Measurements from ENCODE around the gene PEDS1. TPM values are rescaled to one million over a fixed set of nuclear protein-coding genes. Genes with fewer than 3 reads are reported as not detected.

PEDS1 gene
- total RNA-seq, 1 experiment from 2014 or later, result 26.0 TPM

DNA sequence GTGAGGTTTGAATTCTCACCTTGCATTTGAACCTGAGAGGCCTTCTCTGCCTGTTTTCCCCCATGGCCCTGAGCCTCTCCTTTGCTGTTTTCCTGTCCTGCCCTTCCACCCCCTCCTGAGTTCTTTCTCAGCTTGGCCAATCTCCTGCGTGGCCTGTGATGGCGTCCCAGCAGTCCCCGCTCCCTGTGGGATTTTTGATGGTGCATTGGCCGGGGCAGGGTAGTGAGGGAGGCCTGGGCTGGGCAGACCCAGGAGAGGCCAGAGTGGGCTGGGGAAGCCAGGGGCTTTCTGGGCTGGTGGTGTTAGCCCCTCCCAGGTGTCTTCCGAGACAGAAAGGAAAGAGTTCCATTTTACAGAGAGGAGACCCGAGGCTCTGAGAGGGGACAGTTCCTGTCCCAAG lies 43.4 kb upstream of the PEDS1 start:
- no TSS peak for BruUV-seq (replicated peaks)
- Mint-ChIP-seq H3K36me3 (ENCODE audit: insufficient read depth, unreplicated experiment) (peaks cover 47% of the 10 kb centered on the region), H3K27me3 (ENCODE audit: insufficient read depth, unreplicated experiment) (no peaks in the 10 kb centered on the region), H3K9me3 (ENCODE audit: unreplicated experiment) (no peaks in the 10 kb centered on the region), H3K4me1 (ENCODE audit: insufficient read depth, unreplicated experiment) (peaks cover 18% of the 10 kb centered on the region), H3K27ac (ENCODE audit: low read depth, unreplicated experiment) (no peak overlapping the region), H3K4me3 (ENCODE audit: unreplicated experiment) (no peak overlapping the region)
- CTCF ChIA-PET, result interaction anchor here (0.6 kb wide), 5 partner anchors 28 to 174 kb away, joined by 3 to 4 read pairs (median 3); no protein-coding TSS in a partner anchor
- POLR2A ChIA-PET, result interaction anchor here (0.8 to 1.1 kb wide), 3 partner anchors 87 to 267 kb away, joined by 3 read pairs; no protein-coding TSS in a partner anchor
- intact Hi-C loops (cut with micrococcal nuclease), result no loop called here
- TF ChIP-seq, protein P1, sequence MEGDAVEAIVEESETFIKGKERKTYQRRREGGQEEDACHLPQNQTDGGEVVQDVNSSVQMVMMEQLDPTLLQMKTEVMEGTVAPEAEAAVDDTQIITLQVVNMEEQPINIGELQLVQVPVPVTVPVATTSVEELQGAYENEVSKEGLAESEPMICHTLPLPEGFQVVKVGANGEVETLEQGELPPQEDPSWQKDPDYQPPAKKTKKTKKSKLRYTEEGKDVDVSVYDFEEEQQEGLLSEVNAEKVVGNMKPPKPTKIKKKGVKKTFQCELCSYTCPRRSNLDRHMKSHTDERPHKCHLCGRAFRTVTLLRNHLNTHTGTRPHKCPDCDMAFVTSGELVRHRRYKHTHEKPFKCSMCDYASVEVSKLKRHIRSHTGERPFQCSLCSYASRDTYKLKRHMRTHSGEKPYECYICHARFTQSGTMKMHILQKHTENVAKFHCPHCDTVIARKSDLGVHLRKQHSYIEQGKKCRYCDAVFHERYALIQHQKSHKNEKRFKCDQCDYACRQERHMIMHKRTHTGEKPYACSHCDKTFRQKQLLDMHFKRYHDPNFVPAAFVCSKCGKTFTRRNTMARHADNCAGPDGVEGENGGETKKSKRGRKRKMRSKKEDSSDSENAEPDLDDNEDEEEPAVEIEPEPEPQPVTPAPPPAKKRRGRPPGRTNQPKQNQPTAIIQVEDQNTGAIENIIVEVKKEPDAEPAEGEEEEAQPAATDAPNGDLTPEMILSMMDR (IDR thresholded peaks at IDR 0.05; ENCODE audit: unreplicated experiment), result no peak
- no peak for DNase-seq (ENCODE audit: unreplicated experiment)

DNA sequence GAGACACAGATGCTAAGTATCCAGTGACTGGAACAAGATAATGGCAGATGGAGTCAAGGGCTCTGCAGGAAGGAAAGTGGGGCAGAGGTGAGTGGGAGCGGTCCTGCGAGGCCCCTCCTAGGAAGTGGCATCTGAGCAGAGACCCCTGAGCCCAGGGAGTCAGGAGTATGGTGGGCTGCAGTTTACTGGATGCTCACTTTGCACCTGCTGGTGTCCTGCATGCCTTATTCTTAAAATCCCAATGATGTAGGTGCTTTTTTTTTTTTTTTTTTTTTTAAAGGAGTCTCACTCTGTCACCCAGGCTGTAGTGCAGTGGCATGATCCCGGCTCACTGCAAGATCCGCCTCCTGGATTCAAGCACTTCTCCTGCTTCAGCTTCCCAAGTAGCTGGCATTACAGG lies 42.7 kb upstream of the PEDS1 start:
- intact Hi-C loops (cut with micrococcal nuclease), result no loop called here
- no peak overlapping the region for H3K27ac Mint-ChIP-seq (ENCODE audit: low read depth, unreplicated experiment)
- H3K27me3 Mint-ChIP-seq (ENCODE audit: insufficient read depth, unreplicated experiment), result no peaks in the 10 kb centered on the region
- ChIA-PET POLR2A (interaction anchor here (0.8 to 1.2 kb wide), 3 partner anchors 12 to 268 kb away, joined by 3 to 8 read pairs (median 3); no protein-coding TSS in a partner anchor), CTCF (interaction anchor here (0.6 kb wide), 1 partner anchor 85 kb away, joined by 4 read pairs; no protein-coding TSS in a partner anchor)
- no peaks in the 10 kb centered on the region for H3K9me3 Mint-ChIP-seq (ENCODE audit: unreplicated experiment)
- DNase-seq (ENCODE audit: unreplicated experiment), result no peak
- H3K4me1 Mint-ChIP-seq (ENCODE audit: insufficient read depth, unreplicated experiment), result peaks cover 18% of the 10 kb centered on the region
- TF ChIP-seq, protein P1 (IDR thresholded peaks at IDR 0.05; ENCODE audit: unreplicated experiment), result no peak
- H3K4me3 Mint-ChIP-seq (ENCODE audit: unreplicated experiment), result no peak overlapping the region
- peaks cover 52% of the 10 kb centered on the region for H3K36me3 Mint-ChIP-seq (ENCODE audit: insufficient read depth, unreplicated experiment)
- no TSS peak for BruUV-seq (replicated peaks)

DNA sequence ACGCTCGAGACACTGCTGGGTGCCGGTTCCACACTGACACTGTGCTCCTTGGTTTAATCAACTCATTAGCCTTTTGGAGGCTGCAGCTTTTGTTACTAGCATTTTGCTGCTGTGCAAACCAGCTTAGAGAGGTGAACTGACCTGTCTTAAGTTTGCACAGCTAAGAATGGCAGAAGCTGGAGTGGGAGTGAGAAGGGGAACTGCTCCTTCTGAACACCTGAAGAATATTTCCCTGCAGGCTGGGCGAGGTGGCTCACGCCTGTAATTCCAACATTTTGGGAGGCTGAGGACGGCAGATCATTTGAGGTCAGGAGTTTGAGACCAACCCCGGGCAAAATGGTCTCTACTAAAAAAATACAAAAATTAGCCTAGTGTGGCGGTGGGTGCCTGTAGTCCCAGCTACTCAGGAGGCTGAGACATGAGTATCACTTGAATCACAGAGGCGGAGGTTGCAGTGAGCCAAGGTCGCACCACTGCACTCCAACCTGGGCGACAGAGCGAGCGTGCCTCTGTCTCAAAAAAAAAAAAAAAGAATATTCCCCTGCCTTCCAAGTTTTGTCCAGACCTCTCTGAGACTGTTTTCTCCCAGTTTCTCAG lies 42.1 kb upstream of the PEDS1 start:
- intact Hi-C loops (cut with micrococcal nuclease), result no loop called here
- peaks cover 52% of the 10 kb centered on the region for H3K36me3 Mint-ChIP-seq (ENCODE audit: insufficient read depth, unreplicated experiment)
- H3K4me3 Mint-ChIP-seq (ENCODE audit: unreplicated experiment), result peak overlapping the region; percentile 90

More for the DNA sequence above, 42.1 kb upstream of the PEDS1 start:
- POLR2A ChIA-PET, result interaction anchor here (0.7 to 1.5 kb wide), 11 partner anchors 10 to 233 kb away, joined by 3 to 8 read pairs (median 4); no protein-coding TSS in a partner anchor
- Mint-ChIP-seq H3K27me3 (ENCODE audit: insufficient read depth, unreplicated experiment) (no peaks in the 10 kb centered on the region), H3K9me3 (ENCODE audit: unreplicated experiment) (no peaks in the 10 kb centered on the region), H3K4me1 (ENCODE audit: insufficient read depth, unreplicated experiment) (peaks cover 18% of the 10 kb centered on the region), H3K27ac (ENCODE audit: low read depth, unreplicated experiment) (no peak overlapping the region)
- no TSS peak for BruUV-seq (replicated peaks)
- DNase-seq (ENCODE audit: unreplicated experiment), result no peak
- CTCF ChIA-PET, result interaction anchor here (1.2 kb wide), 1 partner anchor 272 kb away, joined by 4 read pairs; no protein-coding TSS in a partner anchor
- TF ChIP-seq, protein P1 (IDR thresholded peaks at IDR 0.05; ENCODE audit: unreplicated experiment), result no peak

All from MCF 10A (cell line).